SK-N-SH treated with all-trans-retinoic acid at 6 μM for 48 hours (cell line): ENCODE results near the gene THOP1.

ENCODE experiments used
- ATAC-seq: fragments of 200-7000 bp; cut with Tn5 transposase; 3 replicates; pipeline ENCODE4 v1.9.1; 2020; ENCODE audit warnings: mild to moderate bottlenecking, moderate library complexity
- BACH2 ChIP-seq: fragments of 250-450 bp; sonication (Bioruptor Pico); IDR thresholded peaks from 2 replicates; pipeline ENCODE4 v1.9.0; 2021; ENCODE audit warnings: mild to moderate bottlenecking, borderline replicate concordance
- CSDC2 ChIP-seq: fragments of 250-450 bp; sonication (Bioruptor Pico); IDR thresholded peaks from 2 replicates; pipeline ENCODE4 v1.5.0; 2020; ENCODE audit warnings: mild to moderate bottlenecking, moderate library complexity
- ESRRG ChIP-seq: fragments of 250-450 bp; sonication (Bioruptor Pico); IDR thresholded peaks from 2 replicates; pipeline ENCODE4 v1.6.1; 2021; ENCODE audit warnings: mild to moderate bottlenecking
- GLIS3 ChIP-seq: fragments of 250-450 bp; sonication (Bioruptor Pico); IDR thresholded peaks from 2 replicates; pipeline ENCODE4 v1.5.0; 2020; ENCODE audit warnings: mild to moderate bottlenecking, moderate library complexity
- ISL1 ChIP-seq: fragments of 250-450 bp; sonication (Bioruptor Pico); IDR thresholded peaks from 2 replicates; pipeline ENCODE4 v2.1.2; 2022; ENCODE audit warnings: mild to moderate bottlenecking, moderate library complexity
- OSR1 ChIP-seq: fragments of 250-450 bp; sonication (Bioruptor Pico); IDR thresholded peaks from 2 replicates; pipeline ENCODE4 v1.8.0; 2022; ENCODE audit warnings: moderate library complexity, mild to moderate bottlenecking, inconsistent platforms
- PPARA ChIP-seq: fragments of 250-450 bp; sonication (Bioruptor Pico); IDR thresholded peaks from 2 replicates; pipeline ENCODE4 v1.5.0; 2020; ENCODE audit warnings: mild to moderate bottlenecking, borderline replicate concordance
- RARB ChIP-seq: fragments of 250-450 bp; sonication (Bioruptor Pico); IDR thresholded peaks from 2 replicates; pipeline ENCODE4 v1.8.0; 2021; ENCODE audit warnings: mild to moderate bottlenecking, moderate library complexity
- TCF4 ChIP-seq: fragments of 250-450 bp; sonication (Bioruptor Pico); IDR thresholded peaks from 2 replicates; pipeline ENCODE4 v1.8.0; 2021; ENCODE audit warnings: mild to moderate bottlenecking, moderate library complexity, borderline replicate concordance
- TOX ChIP-seq: fragments of 250-450 bp; sonication (Bioruptor Pico); IDR thresholded peaks from 2 replicates; pipeline ENCODE4 v1.8.0; 2021; ENCODE audit warnings: mild to moderate bottlenecking, moderate library complexity, borderline replicate concordance
- ZC3H10 ChIP-seq: fragments of 250-450 bp; sonication (Bioruptor Pico); IDR thresholded peaks from 2 replicates; pipeline ENCODE4 v1.5.1; 2021; ENCODE audit warnings: mild to moderate bottlenecking, moderate library complexity
- ZFP3 ChIP-seq: fragments of 250-450 bp; sonication (Bioruptor Pico); IDR thresholded peaks from 2 replicates; pipeline ENCODE4 v1.5.0; 2020; ENCODE audit warnings: mild to moderate bottlenecking, moderate library complexity
- ZFP30 ChIP-seq: fragments of 450-650 bp; formaldehyde crosslinking; IDR thresholded peaks from 2 replicates; pipeline ENCODE4 v1.5.0; 2022; ENCODE audit warnings: mild to moderate bottlenecking, moderate library complexity
- ZNF565 ChIP-seq: fragments of 450-650 bp; formaldehyde crosslinking; conservative IDR thresholded peaks from 2 replicates; pipeline ENCODE4 v1.5.0; 2020; ENCODE audit warnings: low read depth, mild to moderate bottlenecking, moderate library complexity
- ZNF70 ChIP-seq: fragments of 450-650 bp; formaldehyde crosslinking; IDR thresholded peaks from 2 replicates; pipeline ENCODE4 v1.5.0; 2020; ENCODE audit warnings: mild to moderate bottlenecking, moderate library complexity
- ZNF8 ChIP-seq: fragments of 450-650 bp; formaldehyde crosslinking; IDR thresholded peaks from 2 replicates; pipeline ENCODE4 v1.5.0; 2020; ENCODE audit warnings: mild to moderate bottlenecking, moderate library complexity
- TF ChIP-seq, protein P1 (sequence below): fragments of 250-450 bp; sonication (Bioruptor Pico); IDR thresholded peaks from 2 replicates; pipeline ENCODE4 v1.5.0; 2020; ENCODE audit warnings: mild to moderate bottlenecking, moderate library complexity
- TF ChIP-seq, protein P2 (sequence below): fragments of 250-450 bp; sonication (Bioruptor Pico); IDR thresholded peaks from 2 replicates; pipeline ENCODE4 v1.8.0; 2020; ENCODE audit warnings: mild to moderate bottlenecking, moderate library complexity, borderline replicate concordance
- TF ChIP-seq, protein P3 (sequence below): fragments of 250-450 bp; sonication (Bioruptor Pico); IDR thresholded peaks from 2 replicates; pipeline ENCODE4 v1.5.1; 2021; ENCODE audit warnings: mild to moderate bottlenecking, moderate library complexity
- TF ChIP-seq, protein P4 (sequence below): fragments of 250-450 bp; sonication (Bioruptor Pico); IDR thresholded peaks from 2 replicates; pipeline ENCODE4 v1.8.0; 2021; ENCODE audit warnings: low read depth, mild to moderate bottlenecking, moderate library complexity, borderline replicate concordance

The THOP1 gene

DNA sequence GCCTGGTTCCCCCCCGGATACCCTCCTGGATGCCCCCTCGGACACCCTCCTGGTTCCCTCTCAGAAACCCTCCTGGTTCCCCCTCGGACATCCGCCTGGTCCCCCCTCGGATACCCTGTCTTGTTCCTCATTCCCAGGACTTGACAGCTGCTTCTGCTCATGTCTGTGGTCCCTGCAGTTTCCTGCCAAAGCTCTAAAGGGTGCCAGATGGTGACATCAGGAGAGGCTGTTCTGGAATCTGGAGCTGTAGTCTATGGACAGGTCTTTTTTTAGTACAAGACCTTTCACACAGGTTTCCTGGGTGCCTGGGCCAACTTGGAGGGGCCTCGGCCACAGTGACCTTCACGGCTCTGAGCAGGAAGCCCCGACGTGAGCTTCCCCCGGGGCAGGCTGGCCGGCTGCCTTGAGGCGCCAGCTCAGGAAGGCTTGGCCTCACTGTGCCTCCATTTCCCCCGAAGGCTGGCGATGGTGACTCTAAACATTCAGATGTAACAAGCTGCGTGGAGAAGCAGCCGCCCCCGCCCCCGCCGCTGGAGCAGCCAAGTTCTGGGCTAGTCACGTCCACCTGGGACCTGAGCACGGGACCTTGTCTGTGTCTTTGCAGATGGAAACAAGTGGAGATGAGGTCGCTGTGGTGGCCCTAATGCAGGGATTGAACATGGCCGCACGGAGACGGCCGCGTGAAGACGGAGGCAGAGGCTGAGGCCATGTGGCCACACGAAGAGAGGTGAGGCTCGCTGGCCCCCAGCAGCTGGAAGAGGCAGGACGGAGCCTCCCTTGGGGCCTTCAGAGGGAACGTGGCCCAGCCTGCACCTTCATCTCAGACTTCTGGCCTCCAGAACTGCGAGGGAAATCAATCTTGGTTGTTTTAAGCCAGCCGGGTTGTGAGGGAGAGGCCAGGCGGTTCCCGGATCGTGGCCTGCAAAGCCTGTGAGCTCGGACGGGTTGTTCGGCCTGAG, 15.0 kb upstream of the THOP1 start:
- no peak for ATAC-seq
- TF ChIP-seq TCF4 (CRISPR knock-in tag) (no peak), BACH2 (CRISPR knock-in tag) (no peak), GLIS3 (no peak), ISL1 (CRISPR knock-in tag) (no peak), ZC3H10 (no peak), RARB (no peak), OSR1 (CRISPR knock-in tag) (no peak), ZFP3 (no peak)
- TF ChIP-seq, protein P1, sequence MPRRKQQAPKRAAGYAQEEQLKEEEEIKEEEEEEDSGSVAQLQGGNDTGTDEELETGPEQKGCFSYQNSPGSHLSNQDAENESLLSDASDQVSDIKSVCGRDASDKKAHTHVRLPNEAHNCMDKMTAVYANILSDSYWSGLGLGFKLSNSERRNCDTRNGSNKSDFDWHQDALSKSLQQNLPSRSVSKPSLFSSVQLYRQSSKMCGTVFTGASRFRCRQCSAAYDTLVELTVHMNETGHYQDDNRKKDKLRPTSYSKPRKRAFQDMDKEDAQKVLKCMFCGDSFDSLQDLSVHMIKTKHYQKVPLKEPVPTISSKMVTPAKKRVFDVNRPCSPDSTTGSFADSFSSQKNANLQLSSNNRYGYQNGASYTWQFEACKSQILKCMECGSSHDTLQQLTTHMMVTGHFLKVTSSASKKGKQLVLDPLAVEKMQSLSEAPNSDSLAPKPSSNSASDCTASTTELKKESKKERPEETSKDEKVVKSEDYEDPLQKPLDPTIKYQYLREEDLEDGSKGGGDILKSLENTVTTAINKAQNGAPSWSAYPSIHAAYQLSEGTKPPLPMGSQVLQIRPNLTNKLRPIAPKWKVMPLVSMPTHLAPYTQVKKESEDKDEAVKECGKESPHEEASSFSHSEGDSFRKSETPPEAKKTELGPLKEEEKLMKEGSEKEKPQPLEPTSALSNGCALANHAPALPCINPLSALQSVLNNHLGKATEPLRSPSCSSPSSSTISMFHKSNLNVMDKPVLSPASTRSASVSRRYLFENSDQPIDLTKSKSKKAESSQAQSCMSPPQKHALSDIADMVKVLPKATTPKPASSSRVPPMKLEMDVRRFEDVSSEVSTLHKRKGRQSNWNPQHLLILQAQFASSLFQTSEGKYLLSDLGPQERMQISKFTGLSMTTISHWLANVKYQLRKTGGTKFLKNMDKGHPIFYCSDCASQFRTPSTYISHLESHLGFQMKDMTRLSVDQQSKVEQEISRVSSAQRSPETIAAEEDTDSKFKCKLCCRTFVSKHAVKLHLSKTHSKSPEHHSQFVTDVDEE (CRISPR knock-in tag), result no peak
- TF ChIP-seq, protein P2, sequence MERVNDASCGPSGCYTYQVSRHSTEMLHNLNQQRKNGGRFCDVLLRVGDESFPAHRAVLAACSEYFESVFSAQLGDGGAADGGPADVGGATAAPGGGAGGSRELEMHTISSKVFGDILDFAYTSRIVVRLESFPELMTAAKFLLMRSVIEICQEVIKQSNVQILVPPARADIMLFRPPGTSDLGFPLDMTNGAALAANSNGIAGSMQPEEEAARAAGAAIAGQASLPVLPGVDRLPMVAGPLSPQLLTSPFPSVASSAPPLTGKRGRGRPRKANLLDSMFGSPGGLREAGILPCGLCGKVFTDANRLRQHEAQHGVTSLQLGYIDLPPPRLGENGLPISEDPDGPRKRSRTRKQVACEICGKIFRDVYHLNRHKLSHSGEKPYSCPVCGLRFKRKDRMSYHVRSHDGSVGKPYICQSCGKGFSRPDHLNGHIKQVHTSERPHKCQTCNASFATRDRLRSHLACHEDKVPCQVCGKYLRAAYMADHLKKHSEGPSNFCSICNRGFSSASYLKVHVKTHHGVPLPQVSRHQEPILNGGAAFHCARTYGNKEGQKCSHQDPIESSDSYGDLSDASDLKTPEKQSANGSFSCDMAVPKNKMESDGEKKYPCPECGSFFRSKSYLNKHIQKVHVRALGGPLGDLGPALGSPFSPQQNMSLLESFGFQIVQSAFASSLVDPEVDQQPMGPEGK, result no peak

DNA sequence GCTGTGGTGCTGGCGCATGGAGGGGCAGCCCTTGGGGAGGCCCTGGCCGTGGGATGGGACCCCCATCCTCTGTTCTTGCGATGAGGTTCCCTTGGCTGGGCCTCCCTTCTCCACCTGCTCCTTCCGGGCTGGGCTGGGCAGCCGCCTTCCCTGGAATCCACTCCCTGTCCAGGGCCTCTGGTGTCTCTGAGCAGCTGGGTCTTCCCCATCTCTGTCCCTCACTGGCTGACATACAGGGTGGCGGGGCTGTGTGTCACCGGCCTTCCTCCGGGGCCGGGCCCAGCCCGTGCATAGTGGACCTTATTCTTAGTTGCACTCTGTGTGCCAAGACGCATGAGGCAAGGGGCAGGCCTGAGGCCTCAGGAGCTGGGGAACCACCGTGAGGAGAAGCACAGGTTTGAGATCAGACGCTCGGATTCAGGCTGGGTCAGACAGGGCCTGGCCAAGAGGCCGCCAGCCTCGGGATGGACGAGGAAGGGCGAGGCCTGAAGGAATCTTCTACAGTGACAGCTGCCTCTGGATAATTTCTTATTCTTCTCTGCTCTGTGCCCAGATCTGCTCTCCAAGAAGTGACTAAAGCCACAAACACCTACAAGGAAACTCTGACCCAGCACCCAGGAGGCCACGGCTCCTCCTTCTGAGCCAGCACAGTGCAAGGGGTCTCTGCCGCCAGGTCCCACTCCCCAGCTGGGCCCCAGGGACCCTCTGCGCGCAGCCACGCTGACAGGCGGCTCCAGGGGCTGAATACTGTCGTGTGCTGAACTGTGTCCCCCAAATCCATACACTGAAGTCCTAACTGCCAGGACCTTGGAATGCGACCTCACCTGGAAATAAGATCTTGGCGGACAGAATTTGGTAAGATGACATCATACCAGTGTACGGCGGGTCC, 13.3 kb upstream of the THOP1 start:
- TF ChIP-seq CSDC2 (CRISPR knock-in tag) (no peak), ZFP3 (no peak), TOX (CRISPR knock-in tag) (no peak), ZNF8 (no peak), GLIS3 (no peak), ZC3H10 (no peak), BACH2 (CRISPR knock-in tag) (no peak), ZFP30 (CRISPR knock-in tag) (no peak), ZNF565 (CRISPR knock-in tag) (no peak), PPARA (no peak), ZNF70 (CRISPR knock-in tag) (no peak), ESRRG (CRISPR knock-in tag) (no peak)
- TF ChIP-seq, protein P3, sequence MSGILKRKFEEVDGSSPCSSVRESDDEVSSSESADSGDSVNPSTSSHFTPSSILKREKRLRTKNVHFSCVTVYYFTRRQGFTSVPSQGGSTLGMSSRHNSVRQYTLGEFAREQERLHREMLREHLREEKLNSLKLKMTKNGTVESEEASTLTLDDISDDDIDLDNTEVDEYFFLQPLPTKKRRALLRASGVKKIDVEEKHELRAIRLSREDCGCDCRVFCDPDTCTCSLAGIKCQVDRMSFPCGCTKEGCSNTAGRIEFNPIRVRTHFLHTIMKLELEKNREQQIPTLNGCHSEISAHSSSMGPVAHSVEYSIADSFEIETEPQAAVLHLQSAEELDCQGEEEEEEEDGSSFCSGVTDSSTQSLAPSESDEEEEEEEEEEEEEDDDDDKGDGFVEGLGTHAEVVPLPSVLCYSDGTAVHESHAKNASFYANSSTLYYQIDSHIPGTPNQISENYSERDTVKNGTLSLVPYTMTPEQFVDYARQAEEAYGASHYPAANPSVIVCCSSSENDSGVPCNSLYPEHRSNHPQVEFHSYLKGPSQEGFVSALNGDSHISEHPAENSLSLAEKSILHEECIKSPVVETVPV, result no peak
- TF ChIP-seq, protein P4, sequence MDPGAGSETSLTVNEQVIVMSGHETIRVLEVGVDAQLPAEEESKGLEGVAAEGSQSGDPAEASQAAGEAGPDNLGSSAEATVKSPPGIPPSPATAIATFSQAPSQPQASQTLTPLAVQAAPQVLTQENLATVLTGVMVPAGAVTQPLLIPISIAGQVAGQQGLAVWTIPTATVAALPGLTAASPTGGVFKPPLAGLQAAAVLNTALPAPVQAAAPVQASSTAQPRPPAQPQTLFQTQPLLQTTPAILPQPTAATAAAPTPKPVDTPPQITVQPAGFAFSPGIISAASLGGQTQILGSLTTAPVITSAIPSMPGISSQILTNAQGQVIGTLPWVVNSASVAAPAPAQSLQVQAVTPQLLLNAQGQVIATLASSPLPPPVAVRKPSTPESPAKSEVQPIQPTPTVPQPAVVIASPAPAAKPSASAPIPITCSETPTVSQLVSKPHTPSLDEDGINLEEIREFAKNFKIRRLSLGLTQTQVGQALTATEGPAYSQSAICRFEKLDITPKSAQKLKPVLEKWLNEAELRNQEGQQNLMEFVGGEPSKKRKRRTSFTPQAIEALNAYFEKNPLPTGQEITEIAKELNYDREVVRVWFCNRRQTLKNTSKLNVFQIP (CRISPR knock-in tag), result no peak
- TF ChIP-seq, protein P2, result no peak
- no peak for ATAC-seq
